Epithelial cell of esophagus (primary cell): ENCODE measurements around the gene GLRX5.
"Not testable (repeated sequence)": the region's sequence is repeated elsewhere in the genome, so short reads cannot be mapped to it uniquely, and the experiment has no call there.

Experiments
- DNase-seq: peaks from one replicate; pipeline ENCODE4 v3.0.0; 2010; ENCODE audit warnings: low read depth
- H3K4me3 ChIP-seq: 2 replicates; pipeline ENCODE4 v1.5.1; 2011; ENCODE audit warnings: mild to moderate bottlenecking, low read length, control low read depth
- TF ChIP-seq, protein P1 (sequence below): IDR thresholded peaks from 2 replicates; pipeline ENCODE4 v1.5.1; 2011; ENCODE audit warnings: low read depth, mild to moderate bottlenecking, low read length, control low read depth, inconsistent platforms; ENCODE audit not compliant: insufficient read depth; ENCODE audit errors: missing control alignments

Gene GLRX5

DNA sequence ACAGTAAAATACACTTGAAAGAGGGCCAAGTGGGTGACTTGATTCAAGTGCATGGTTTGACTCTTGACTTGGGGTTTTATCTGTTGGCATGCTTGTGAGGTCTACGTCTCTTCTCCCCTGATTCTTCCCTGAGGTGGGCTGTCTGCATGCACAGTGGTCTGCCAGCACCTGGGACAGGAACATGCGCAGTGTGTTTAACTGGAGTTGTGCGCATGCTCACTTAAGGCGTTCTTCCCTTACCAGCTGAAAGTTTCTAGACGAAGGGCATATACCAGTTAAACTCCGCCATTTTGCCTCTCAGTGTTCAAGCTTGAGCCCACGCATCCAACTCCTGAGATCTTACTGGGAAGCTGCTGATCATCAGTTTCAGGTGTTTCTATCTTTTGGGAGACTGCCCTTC, 38.5 kb downstream of the GLRX5 start:
- H3K4me3 ChIP-seq = no peak overlapping the region
- TF ChIP-seq, protein P1, sequence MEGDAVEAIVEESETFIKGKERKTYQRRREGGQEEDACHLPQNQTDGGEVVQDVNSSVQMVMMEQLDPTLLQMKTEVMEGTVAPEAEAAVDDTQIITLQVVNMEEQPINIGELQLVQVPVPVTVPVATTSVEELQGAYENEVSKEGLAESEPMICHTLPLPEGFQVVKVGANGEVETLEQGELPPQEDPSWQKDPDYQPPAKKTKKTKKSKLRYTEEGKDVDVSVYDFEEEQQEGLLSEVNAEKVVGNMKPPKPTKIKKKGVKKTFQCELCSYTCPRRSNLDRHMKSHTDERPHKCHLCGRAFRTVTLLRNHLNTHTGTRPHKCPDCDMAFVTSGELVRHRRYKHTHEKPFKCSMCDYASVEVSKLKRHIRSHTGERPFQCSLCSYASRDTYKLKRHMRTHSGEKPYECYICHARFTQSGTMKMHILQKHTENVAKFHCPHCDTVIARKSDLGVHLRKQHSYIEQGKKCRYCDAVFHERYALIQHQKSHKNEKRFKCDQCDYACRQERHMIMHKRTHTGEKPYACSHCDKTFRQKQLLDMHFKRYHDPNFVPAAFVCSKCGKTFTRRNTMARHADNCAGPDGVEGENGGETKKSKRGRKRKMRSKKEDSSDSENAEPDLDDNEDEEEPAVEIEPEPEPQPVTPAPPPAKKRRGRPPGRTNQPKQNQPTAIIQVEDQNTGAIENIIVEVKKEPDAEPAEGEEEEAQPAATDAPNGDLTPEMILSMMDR = no peak
- no peak for DNase-seq

DNA sequence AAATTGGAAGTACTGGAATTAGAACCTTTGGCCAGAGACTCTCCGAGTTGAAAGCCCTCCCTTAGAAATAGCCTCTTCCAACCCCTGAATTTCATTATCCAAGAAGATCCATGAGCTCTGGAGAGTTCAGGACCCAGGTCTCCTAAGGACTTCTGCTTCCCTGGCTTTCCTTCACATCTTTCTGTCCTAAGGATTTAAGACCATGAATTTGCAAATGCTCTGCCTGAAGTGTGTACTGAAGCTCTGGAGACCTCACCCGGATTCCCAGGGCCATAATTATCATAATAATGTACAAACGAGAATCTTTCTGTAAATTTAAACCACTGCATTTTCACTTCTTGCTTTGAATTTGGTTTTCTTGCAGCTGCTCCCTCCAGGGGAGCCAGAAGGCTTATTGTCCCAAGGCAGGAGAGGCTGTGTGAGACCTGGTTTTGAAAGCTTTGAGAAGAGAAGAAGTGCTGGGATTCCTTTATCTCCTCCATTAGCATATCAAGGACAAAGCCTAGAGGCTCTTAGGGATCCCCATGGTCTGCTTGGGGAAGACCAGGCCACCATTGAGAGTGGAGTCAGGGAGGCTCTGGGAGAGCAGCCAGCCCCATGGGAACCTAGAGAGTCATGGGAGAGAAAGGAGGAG, 41.1 kb downstream of the GLRX5 start:
- TF ChIP-seq, protein P1 = no peak
- DNase-seq = no peak
- H3K4me3 ChIP-seq = no peak overlapping the region

DNA sequence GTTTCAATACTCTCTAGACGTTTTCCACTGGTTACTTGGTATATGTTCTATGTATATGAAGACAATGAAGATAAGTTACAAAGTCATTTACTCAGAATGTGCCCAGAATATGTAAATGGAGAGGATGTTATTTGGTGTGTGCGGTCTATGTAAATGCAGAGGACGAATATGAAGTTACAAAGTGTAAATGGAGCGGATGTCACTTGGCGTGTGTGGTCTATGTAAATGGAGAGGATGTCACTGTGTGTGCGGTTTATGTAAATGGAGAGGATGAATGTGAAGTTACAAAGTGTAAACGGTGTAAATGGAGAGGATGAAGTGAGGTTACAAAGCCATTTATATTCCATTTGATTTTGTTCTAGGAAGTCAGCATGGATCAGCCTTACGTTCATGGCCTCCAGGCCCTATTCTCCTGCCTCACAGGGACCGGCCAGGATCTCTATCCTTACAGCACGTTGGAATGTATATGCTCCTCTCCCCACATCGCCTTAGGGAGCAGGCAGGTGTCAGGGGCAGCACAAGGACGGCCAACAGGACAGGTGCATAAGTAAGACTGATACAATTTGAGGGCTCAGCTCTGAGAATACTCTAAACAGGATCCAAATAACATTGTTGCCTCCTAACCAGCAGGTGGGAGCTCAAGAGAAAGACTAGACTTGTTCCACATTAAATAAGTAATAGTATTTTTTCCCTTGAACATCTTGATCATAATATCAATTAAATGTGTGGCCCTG, 42.4 kb downstream of the GLRX5 start:
- H3K4me3 ChIP-seq = no peak overlapping the region
- no peak for DNase-seq
- TF ChIP-seq, protein P1 = no peak

DNA sequence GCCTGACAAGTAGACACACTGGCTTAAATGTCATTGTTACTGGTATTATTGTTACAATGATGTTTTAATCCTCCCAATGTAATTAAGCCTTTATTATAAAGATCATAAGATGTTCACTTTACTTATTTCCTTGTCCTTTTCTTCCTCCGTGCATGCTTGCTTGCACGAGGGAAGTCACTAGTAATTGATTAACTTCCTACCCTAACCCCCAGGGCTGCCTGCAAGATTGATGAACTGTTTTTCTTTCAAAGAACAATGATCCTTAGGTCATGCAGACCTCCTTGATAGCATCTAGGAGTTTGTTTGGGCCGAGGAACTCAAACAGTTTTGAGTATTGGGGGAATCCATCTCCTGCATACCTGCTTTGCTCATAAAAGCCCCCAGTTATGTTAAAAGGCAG, 43.0 kb downstream of the GLRX5 start:
- H3K4me3 ChIP-seq = no peak overlapping the region
- TF ChIP-seq, protein P1 = no peak
- DNase-seq = no peak

DNA sequence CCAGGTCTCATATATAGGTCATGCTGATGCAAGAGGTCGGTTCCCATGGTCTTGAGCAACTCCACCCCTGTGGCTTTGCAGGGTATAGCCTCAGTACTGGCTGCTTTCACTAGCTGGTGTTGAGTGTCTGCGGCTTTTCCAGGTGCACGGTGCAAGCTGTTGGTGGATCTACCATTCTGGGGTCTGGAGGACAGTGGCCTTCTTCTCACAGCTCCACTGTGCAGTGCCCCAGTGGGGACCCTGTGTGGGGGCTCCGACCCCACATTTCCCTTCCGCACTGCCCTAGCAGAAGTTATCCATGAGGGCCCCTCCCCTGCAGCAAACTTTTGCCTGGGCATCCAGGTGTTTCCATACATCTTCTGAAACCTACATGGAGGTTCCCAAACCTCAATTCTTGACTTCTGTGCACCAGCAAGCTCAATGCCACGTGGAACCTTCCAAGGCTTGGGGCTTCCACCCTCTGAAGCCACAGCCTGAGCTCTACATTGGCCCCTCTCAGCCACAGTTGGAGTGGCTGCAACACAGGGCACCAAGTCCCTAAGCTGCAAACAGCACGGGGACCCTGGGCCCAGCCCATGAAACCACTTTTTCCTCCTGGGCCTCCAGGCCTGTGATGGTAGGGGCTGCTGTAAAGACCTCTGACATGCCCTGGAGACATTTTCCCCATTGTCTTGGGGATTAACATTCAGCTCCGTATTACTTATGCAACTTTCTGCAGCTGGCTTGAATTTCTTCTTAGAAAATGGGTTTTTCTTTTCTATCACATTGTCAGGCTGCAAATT, 49.2 kb downstream of the GLRX5 start:
- not testable (repeated sequence) for DNase-seq

DNA sequence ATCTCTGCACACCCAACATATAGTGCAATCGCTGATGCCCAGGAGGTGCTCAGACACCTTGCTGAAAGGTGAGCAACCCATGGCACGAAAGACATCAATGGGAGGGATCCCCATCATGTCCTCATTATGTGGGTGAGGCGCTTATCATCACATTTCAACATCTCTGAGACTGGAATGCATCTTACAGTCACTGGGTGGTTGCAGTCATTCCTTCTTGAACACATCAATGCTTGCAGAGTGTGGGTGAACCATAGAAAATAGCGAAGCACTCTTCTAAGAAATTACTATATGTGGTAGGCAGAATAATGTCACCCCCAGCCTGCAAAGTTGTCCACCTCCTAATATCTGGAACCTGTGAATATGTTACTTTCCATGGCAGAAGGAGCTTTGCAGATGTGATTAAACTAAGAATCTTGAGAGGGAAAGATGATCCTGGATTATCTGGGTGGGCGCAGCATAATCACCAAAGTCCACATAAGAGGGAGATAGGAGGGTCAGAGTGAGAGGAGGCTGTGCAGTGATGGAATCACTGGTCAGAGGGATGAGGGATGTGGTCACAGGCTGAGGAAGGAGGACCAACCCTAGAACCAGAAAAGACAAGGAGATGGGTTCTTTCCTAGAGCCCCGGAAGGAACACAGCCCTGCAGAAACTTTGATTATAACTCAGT, 51.2 kb downstream of the GLRX5 start:
- H3K4me3 ChIP-seq = no peak overlapping the region
- no peak for DNase-seq
- TF ChIP-seq, protein P1 = no peak

More for the DNA sequence above, 49.2 kb downstream of the GLRX5 start:
- not testable (repeated sequence) for H3K4me3 ChIP-seq

DNA sequence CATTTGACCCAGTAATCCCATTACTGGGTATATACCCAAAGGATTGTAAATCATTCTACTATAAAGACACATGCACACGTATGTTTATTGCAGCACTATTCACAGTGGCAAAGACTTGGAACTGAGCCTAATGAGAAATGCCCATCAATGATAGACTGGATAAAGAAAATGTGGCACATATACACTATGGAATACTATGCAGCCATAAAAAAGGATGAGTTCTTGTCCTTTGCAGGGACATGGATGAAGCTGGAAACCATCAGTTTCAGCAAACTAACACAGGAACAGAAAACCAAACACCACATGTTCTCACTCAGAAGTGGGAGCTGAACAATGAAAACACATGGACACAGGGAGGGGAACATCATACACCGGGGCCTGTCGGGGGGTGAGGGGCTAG, 56.3 kb downstream of the GLRX5 start:
- H3K4me3 ChIP-seq, DNase-seq: not testable (repeated sequence)
